ENCODE measurements around the gene GARIN5B. TPM values are rescaled to one million over a fixed set of nuclear protein-coding genes. Genes with fewer than 3 reads are reported as not detected.
A peak's percentile ranks its signal among the peaks of the same experiment; 100 is the strongest.

The GARIN5B gene
- total RNA-seq, 1 donor from 2014 or later = 0.27 TPM

DNA sequence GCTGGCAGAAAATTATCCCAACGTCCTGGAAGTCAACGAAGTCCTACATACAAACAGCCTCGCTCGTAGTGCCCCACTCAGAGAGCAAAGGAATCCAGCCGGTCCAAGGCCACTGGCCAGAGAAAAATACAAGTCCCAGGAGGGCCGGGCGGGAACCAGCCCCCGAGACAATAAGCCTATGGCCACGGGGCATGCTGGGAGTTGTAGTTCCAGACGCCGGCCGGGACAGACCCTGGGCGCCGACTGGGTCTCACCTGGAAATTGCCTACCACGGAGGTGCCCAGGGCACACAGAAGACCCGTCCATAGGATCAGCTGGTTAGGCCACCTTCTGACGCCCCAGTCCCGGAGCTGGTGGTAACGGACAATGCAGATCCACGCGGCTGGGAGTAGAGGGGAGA is 43.3 kb downstream of the GARIN5B start:
- peaks cover 6% of the 10 kb centered on the region for H3K4me1 Mint-ChIP-seq
- H3K27me3 Mint-ChIP-seq (ENCODE audit: low read depth) = no peaks in the 10 kb centered on the region
- peak overlapping the region; percentile 70 for H3K4me3 Mint-ChIP-seq
- TF ChIP-seq CTCF (IDR thresholded peaks at IDR 0.05; ENCODE audit: unreplicated experiment) = no peak
- peak in 1 of 2 experiments; percentile 72 for DNase-seq (ENCODE audit: low spot score in 2 of 2, unreplicated experiment in 2 of 2)
- H3K9me3 Mint-ChIP-seq = no peaks in the 10 kb centered on the region
- H3K27ac Mint-ChIP-seq = peak overlapping the region; percentile 57
- H3K36me3 Mint-ChIP-seq = no peaks in the 10 kb centered on the region

DNA sequence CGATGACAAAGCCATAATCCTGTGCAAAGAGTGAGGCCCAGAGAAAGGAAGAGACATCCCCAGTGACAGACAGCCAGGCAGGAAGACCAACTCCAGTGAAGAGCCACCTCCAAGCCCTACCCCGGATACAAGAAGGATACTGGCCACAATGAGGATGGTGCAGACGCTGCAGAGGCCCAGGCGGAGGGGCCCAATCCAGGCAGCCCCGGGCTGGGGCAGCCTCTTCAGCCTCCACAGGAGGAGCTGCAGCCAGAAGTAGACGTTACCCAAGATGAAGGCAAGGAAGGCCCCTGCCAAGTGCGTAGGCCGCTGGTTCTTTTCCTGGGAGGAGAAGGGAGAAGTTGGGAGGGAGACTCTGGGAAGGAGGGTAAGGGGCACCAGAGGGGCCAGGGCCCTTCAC is 46.4 kb downstream of the GARIN5B start:
- no peaks in the 10 kb centered on the region for H3K36me3 Mint-ChIP-seq
- no peak overlapping the region for H3K4me3 Mint-ChIP-seq
- H3K27ac Mint-ChIP-seq = no peak overlapping the region

DNA sequence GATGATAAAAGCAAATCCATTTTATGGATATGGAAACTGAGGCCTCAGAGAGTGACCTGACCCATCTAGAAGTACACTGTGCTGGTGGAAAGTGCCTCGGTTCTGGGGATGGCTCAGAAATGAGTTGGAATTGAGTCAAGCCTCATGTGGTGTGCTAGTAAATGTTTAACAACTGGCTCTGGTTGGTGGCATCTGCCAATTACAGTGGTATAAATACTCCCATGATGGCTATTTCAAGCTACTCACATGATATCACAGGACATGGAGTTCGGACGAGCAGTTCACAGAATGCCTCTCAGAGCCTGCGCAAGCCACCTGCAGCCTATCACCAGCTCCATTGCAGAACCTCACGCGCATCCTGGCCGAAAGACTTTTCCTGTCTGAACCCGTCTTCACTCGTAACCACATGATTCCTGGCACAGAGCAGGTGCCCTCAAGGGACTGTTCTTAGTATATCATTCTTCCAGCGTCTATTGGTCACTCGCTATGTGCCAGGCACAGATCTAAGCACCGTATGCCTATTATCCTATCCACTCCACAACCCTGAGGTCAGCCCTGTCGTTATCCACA is 47.0 kb downstream of the GARIN5B start:
- H3K9me3 Mint-ChIP-seq = no peaks in the 10 kb centered on the region
- no peaks in the 10 kb centered on the region for H3K27me3 Mint-ChIP-seq (ENCODE audit: low read depth)
- TF ChIP-seq CTCF (IDR thresholded peaks at IDR 0.05; ENCODE audit: unreplicated experiment) = no peak
- no peaks in the 10 kb centered on the region for H3K36me3 Mint-ChIP-seq
- no peak for DNase-seq (ENCODE audit: low spot score in 2 of 2, unreplicated experiment in 2 of 2)
- H3K4me3 Mint-ChIP-seq = no peak overlapping the region
- no peak overlapping the region for H3K27ac Mint-ChIP-seq
- peaks cover 12% of the 10 kb centered on the region for H3K4me1 Mint-ChIP-seq

More for the DNA sequence above, 46.4 kb downstream of the GARIN5B start:
- no peak for TF ChIP-seq CTCF (IDR thresholded peaks at IDR 0.05; ENCODE audit: unreplicated experiment)
- peaks cover 12% of the 10 kb centered on the region for H3K4me1 Mint-ChIP-seq
- no peak for DNase-seq (ENCODE audit: low spot score in 2 of 2, unreplicated experiment in 2 of 2)
- H3K9me3 Mint-ChIP-seq = no peaks in the 10 kb centered on the region
- H3K27me3 Mint-ChIP-seq (ENCODE audit: low read depth) = no peaks in the 10 kb centered on the region

DNA sequence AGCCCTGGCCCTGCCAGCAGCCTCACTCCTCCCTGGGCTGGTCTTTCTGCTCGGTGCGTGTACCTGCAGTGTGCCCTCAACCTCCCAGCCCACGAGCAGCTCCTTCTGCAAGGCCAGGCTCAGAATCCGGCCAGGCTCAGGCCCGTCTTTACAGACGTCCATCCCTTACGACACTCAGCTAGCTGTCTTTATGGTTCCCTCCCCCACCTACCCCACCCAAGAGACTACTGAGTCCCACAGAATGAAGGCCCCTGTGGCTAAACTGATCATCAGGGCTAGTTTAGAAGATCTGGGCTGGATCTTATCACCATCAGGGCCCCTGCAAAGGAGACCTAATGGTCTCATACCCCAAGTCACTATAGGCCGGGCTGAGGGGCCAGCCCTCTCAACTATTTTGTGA is 48.7 kb downstream of the GARIN5B start:
- Mint-ChIP-seq H3K27me3 (ENCODE audit: low read depth) (no peaks in the 10 kb centered on the region), H3K36me3 (peaks cover 5% of the 10 kb centered on the region), H3K4me3 (no peak overlapping the region), H3K27ac (no peak overlapping the region), H3K9me3 (no peaks in the 10 kb centered on the region), H3K4me1 (peaks cover 6% of the 10 kb centered on the region)
- DNase-seq (ENCODE audit: low spot score in 2 of 2, unreplicated experiment in 2 of 2) = no peak
- no peak for TF ChIP-seq CTCF (IDR thresholded peaks at IDR 0.05; ENCODE audit: unreplicated experiment)

DNA sequence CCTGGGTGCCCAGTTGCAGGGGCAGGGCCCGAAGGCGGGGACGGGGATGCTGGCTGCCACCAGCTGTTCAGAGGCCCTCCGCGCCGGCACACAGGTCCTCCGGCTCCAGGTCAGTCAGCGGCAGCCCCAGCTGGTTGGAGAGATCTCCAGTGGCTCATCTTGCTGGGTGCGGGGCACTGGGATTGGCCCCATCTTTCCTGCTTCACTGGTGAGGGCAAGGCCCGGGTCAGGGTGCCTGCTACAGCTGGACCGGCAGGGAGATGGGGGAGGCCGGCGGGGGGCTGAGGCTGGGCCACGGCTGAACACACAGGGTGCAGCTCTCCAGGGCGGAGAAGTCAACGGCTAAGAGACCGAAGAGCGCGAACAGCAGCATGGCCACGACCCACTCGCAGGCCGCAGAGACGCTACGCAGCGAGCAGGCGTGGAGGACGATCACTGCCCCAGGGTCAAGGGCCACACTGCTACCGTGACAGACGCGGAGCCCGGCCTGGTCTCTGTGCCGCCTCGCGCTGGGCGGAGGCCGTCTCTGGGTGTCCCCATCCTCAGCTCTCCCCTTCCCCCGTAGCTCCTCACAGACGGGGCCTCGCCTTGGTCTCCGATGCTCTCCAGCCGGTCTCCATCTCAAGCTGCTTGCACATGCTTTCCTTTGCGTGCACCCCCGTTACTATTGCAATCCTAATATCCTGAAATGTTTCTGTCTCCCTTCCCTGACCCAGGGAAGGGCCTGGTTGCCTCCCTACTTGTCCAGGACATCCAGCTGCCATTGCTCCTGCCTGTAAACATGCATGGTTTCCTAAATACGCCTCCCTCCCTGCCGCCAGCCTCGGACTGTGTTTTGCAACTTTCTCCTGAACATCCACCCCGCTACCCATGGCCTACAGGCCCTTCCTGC is 50.2 kb downstream of the GARIN5B start:
- no peak for DNase-seq (ENCODE audit: low spot score in 2 of 2, unreplicated experiment in 2 of 2)
- no peaks in the 10 kb centered on the region for H3K9me3 Mint-ChIP-seq

More for the DNA sequence above, 50.2 kb downstream of the GARIN5B start:
- Mint-ChIP-seq H3K27me3 (ENCODE audit: low read depth) (no peaks in the 10 kb centered on the region), H3K4me1 (peaks cover 6% of the 10 kb centered on the region), H3K36me3 (peaks cover 14% of the 10 kb centered on the region), H3K4me3 (no peak overlapping the region), H3K27ac (peak overlapping the region; percentile 37)
- no peak for TF ChIP-seq CTCF (IDR thresholded peaks at IDR 0.05; ENCODE audit: unreplicated experiment)
